ENCODE results near the gene APEH.

Gene APEH

GRCh38 chr3:49652218-49652902 lies 21.8 kb upstream of the APEH start:
- DNase-seq = no peak

GRCh38 chr3:49652903-49653415 lies 21.2 kb upstream of the APEH start:
- no peak for DNase-seq

DNA sequence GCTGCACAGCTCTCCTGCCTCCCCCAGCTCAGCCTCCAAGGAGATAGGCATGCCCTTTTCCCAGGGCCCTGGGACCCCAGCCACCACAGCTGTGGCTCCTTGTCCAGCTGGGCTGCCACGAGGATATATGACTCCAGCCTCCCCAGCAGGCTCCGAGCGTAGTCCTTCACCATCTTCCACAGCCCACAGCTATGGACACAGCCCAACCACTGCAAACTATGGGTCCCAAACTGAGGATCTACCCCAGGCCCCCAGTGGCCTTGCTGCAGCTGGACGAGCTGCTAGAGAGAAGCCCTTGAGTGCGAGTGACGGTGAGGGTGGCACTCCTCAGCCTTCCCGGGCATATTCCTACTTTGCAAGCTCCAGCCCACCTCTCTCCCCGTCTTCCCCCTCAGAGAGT lies 20.5 kb upstream of the APEH start:
- no peak for DNase-seq

- DNase-seq = no peak
These were observed 19.9 kb upstream of the APEH start for GRCh38 chr3:49654176-49654825.

DNA sequence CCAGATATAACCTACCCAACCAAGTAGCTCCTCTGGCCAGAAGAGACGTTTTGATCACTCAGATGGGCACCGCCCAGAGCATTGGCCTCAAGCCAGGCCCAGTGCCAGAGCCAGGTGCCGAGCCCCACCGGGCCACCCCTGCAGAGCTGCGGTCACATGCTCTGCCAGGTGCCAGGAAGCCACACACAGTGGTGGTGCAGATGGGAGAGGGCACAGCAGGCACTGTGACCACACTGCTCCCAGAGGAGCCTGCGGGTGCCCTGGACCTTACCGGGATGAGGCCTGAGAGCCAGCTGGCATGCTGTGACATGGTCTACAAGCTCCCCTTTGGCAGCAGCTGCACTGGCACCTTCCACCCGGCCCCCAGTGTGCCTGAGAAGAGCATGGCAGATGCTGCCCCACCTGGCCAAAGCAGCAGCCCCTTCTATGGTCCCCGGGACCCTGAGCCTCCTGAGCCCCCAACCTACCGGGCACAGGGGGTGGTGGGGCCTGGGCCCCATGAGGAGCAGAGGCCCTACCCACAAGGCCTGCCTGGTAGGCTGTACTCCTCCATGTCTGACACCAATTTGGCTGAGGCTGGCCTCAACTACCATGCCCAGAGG lies 19.1 kb upstream of the APEH start:
- DNase-seq = no peak

- no peak for DNase-seq
These were observed 18.3 kb upstream of the APEH start for GRCh38 chr3:49655731-49656285.

DNA sequence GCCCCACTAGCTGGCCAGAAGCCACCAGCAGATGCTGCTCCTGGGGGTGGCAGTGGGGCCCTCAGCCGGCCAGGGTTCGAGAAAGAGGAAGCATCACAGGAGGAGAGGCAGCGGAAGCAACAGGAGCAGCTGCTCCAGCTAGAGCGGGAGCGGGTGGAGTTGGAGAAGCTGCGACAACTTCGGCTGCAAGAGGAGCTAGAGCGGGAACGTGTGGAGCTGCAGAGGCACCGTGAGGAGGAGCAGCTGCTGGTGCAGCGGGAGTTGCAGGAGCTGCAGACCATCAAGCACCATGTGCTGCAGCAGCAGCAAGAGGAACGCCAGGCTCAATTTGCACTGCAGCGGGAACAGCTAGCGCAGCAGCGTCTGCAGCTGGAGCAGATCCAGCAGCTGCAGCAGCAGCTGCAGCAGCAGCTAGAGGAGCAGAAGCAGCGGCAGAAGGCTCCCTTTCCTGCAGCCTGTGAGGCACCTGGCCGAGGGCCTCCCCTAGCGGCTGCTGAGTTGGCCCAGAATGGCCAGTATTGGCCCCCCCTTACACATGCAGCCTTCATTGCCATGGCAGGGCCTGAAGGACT lies 17.5 kb upstream of the APEH start:
- no peak for DNase-seq

GRCh38 chr3:49657208-49657915 lies 16.8 kb upstream of the APEH start:
- DNase-seq = no peak

GRCh38 chr3:49658711-49659110 lies 15.4 kb upstream of the APEH start:
- no peak for DNase-seq

- DNase-seq = no peak
These were observed 14.4 kb upstream of the APEH start for GRCh38 chr3:49659756-49660155.

DNA sequence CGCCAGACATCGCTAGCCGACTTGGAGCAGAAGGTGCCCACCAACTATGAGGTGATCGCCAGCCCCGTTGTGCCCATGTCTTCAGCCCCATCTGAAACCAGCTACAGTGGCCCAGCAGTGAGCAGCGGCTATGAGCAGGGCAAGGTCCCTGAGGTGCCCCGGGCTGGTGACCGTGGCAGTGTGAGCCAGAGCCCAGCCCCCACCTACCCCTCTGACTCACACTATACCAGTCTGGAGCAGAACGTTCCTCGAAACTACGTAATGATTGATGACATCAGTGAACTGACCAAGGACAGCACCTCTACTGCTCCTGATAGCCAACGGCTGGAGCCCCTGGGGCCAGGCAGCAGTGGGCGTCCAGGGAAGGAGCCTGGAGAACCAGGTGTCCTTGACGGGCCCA lies 12.9 kb upstream of the APEH start:
- DNase-seq = no peak

GRCh38 chr3:49662021-49662420 lies 12.1 kb upstream of the APEH start:
- no peak for DNase-seq

GRCh38 chr3:49662720-49663413 lies 11.3 kb upstream of the APEH start:
- no peak for DNase-seq

DNA sequence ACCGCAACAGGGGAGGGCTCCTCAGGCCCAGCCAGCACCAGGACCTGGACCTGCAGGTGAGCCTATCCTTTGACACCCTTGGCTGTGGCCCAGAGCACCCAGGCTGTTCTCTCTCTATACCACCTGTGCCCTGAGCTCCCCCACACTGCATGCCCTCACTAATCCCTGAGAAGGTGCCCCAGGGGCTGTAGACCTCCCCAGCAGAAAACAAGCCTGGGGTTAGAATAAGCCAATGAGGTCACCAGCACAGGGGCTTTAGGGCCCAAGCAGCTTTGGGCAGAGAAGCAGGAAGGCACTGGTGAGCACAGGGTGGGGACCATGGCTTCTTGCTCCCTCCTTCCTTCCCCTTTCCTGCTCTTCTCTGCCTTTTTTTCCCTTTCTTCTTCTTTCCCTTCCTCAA lies 10.3 kb upstream of the APEH start:
- DNase-seq = no peak

DNA sequence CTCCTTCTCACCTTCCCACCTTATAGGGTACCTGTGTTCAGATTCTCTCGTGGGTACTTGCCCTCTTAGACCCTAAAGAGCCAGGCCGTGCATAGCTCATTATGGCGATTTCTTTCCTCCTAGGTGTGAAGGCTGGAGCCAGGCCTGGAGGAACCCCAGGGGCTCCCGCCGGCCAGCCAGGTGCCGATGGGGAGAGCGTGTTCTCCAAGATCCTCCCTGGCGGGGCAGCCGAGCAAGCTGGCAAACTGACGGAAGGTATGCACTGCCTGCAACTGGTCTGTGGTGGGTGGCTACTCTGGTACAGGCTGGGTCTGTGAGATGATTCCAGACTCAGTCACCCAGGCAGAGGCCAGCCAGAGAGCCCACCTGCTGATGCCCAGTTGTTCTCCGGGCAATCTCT lies 9.9 kb upstream of the APEH start:
- no peak for DNase-seq

DNA sequence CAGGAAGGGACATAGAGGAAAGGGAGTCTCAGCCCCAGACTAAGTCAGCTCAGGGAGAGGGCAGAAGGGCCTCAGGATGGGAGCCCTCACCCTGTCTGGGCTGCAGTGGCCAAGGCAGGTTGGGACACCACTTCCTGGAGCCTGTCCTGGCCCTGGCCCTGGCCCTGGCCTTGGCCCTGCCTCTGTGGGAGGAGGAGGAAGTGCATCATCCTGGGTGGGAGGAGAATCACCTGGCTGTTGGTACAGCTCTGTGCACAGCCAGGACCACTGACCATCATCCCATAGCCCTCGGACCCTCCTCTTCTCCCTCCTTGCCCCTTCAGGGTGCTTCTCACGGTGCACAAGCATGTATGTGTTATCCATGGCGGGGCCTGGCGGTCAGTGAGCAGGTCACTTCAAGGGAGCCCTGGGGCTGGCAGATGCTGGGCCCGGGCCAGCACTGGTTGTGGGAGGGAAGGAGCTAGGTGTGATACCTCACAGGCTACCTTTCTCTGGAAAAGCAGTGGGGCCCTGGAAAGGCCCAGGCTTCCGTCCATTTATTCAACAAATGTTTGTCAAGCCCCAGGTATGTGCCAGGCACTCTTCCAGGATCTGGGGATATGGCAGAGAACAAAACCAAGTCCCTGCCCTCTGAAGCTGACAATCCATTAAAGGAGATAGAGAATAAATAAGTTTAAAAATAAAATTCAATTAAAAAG lies 8.2 kb upstream of the APEH start:
- DNase-seq = no peak

DNA sequence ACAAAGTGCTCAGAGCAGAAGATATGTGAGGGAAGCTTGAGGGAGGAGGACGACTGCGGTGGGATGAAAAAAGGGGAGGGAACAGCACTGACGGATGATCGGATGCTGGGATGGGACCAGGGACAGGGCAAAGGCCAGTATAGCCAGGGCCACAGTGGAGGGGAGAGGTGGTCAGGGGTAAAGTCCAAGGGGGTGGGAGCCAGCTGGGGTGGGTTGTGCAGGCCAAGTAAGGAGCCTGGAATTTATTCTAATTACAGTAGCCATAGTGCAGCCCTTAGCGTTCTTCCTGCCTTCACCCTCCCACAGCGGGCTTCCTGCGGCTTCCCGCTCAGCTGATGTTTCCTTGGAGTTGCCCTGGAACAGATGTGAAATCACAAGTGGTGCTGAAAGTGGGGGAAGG lies 7.6 kb upstream of the APEH start:
- DNase-seq = no peak

- no peak for DNase-seq
These were observed 6.3 kb upstream of the APEH start for GRCh38 chr3:49667701-49668413.

DNA sequence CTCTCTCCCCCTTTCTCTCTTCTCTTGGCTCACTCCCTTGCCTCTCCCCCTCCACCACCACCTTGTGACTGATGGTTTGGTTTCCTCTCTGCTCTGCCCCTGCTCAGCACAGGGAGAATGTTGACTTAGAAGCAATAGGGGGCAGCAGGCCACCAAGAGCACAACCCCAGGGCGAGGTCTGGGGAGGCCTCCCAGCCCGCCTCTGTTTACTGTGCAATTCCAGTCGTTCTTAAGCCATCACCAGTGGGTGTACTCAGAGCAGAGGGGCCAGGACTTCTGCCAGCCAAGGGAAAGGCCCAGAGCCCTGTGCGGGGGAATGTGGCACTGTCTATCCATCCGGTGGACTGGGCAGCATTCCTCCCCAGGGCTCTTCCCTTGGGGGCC lies 5.7 kb upstream of the APEH start:
- no peak for DNase-seq

DNA sequence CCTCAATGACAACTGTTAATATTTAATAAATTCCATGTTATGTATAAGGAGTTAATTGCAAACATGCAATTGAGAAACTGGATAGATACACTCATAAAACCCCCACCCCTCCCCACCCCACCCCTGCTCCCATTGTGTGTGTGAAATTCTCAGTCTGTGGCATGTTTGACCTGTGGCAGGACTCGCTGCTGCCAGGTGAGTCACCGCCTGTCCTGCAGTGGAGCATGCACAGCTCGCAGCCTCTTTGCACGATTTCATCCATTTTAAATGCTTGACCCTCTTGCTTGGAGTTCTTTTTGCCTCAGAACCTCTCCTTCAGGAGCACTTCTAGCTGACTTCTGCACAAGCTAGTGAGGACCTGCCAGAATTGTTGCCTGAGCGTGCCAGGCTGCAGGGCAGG lies 5.3 kb upstream of the APEH start:
- DNase-seq = no peak

DNA sequence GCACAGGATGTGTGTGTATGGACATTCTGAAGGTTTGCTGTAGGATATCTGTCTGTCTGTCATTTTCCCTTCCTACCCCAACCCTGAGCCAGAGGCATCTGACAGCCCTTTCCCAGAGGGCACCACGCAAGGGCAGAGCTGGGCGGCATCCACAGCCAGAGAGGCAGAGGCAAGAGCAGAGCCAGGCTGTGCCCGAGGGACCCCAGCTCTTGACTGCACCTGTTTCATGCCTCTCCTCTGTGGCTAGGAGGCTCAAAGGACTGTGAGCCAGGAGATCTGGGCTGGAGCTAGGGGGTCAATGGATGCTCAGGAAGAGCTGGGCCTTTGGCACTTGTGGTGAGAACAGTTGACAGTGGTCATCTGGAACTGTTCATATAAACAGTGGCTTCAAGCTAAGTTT lies 4.8 kb upstream of the APEH start:
- DNase-seq = no peak

Data from OCI-M1 (cell line).